ENCODE results near the gene SLC25A44.

The SLC25A44 gene

DNA sequence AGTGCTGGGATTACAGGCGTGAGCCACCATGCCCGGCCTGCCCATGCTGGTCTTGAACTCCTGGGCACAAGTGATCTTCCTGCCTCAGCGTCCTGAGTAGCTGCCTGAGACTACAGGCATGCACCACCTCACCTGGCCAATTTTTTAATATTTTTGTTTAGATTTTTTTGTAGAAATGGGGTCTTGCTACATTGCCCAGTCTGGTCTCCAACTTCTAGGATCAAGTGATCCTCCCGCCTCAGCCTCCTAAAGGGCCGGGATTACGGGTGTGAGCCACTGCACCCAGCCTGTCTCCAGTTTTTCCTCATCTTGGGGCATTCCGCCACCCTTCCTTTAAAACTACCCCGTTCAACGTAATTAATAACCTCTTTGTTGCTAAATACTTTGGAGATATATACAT lies 26.3 kb downstream of the SLC25A44 start:
- Histone ChIP-seq H3K4me1 (ENCODE audit: insufficient read depth, poor library complexity, severe bottlenecking) (peaks cover 12% of the 10 kb centered on the region), H3K36me3 (ENCODE audit: low read depth) (peaks cover 35% of the 10 kb centered on the region), H3K27ac (ENCODE audit: poor library complexity, severe bottlenecking) (no peak overlapping the region), H3K9me3 (ENCODE audit: severe bottlenecking) (no peaks in the 10 kb centered on the region), H3K27me3 (ENCODE audit: insufficient read depth, poor library complexity, severe bottlenecking) (no peaks in the 10 kb centered on the region), H3K4me3 (ENCODE audit: severe bottlenecking) (no peak overlapping the region)
- DNase-seq (ENCODE audit: low spot score) (no peak), ATAC-seq (ENCODE audit: low read depth) (no peak)
- TF ChIP-seq, protein P1, sequence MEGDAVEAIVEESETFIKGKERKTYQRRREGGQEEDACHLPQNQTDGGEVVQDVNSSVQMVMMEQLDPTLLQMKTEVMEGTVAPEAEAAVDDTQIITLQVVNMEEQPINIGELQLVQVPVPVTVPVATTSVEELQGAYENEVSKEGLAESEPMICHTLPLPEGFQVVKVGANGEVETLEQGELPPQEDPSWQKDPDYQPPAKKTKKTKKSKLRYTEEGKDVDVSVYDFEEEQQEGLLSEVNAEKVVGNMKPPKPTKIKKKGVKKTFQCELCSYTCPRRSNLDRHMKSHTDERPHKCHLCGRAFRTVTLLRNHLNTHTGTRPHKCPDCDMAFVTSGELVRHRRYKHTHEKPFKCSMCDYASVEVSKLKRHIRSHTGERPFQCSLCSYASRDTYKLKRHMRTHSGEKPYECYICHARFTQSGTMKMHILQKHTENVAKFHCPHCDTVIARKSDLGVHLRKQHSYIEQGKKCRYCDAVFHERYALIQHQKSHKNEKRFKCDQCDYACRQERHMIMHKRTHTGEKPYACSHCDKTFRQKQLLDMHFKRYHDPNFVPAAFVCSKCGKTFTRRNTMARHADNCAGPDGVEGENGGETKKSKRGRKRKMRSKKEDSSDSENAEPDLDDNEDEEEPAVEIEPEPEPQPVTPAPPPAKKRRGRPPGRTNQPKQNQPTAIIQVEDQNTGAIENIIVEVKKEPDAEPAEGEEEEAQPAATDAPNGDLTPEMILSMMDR (IDR thresholded peaks at IDR 0.05; ENCODE audit: poor library complexity, severe bottlenecking), result no peak

DNA sequence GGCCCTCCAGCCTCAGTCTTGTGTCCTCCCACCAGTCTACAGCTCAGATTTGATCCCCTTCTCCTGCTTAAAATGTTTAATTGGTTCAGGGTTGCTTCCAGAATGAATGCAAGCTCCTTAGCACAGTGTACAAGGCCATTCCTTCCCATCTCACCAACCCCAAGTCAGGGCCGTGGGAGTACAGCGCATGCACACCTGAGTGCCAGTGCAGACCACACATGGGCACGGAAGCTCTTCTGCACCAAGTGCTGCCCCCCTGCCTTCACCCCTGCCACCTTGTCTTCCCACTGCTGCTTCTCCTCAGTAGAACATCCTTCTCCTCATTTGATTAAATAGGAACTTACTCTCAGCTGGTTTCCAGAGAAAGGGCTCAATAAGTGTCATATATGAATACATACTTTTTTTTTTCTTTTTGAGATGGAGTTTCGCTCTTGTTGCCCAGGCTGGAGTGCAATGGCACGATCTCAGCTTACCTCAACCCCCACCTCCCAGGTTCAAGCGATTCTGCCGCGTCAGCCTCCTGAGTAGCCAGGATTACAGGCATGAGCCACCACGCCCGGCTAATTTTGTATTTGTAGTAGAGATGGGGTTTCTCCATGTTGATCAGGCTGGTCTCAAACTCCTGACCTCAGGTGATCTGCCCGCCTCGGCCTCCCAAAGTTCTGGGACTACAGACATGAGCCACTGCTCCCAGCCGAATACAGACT lies 28.2 kb downstream of the SLC25A44 start:
- ATAC-seq (ENCODE audit: low read depth), result no peak
- H3K9me3 ChIP-seq (ENCODE audit: severe bottlenecking), result no peaks in the 10 kb centered on the region
- TF ChIP-seq, protein P1 (IDR thresholded peaks at IDR 0.05; ENCODE audit: poor library complexity, severe bottlenecking), result no peak

DNA sequence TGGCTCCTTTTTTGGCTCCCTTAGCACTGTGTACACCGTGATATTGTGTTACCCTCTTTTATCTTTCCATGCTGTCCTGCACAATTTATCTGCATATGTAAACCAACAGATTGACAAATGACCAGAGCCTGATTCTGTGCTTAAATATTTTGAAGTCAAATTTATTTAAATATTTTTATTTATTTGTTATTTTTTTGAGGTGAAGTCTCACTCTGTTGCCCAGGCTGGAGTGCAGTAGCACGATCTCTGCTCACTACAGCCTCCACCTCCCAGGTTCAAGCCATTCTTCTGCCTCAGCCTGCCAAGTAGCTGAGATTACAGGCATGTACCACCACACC lies 31.7 kb downstream of the SLC25A44 start:
- H3K9me3 ChIP-seq (ENCODE audit: severe bottlenecking), result no peaks in the 10 kb centered on the region
- no peak for ATAC-seq (ENCODE audit: low read depth)
- H3K27me3 ChIP-seq (ENCODE audit: insufficient read depth, poor library complexity, severe bottlenecking), result no peaks in the 10 kb centered on the region
- TF ChIP-seq, protein P1 (IDR thresholded peaks at IDR 0.05; ENCODE audit: poor library complexity, severe bottlenecking), result peak; percentile 75
- no peak overlapping the region for H3K27ac ChIP-seq (ENCODE audit: poor library complexity, severe bottlenecking)
- H3K4me1 ChIP-seq (ENCODE audit: insufficient read depth, poor library complexity, severe bottlenecking), result no peaks in the 10 kb centered on the region
- DNase-seq (ENCODE audit: low spot score), result no peak
- no peak overlapping the region for H3K4me3 ChIP-seq (ENCODE audit: severe bottlenecking)
- peaks cover 48% of the 10 kb centered on the region for H3K36me3 ChIP-seq (ENCODE audit: low read depth)

More for the DNA sequence above, 28.2 kb downstream of the SLC25A44 start:
- Histone ChIP-seq H3K27ac (ENCODE audit: poor library complexity, severe bottlenecking) (no peak overlapping the region), H3K4me3 (ENCODE audit: severe bottlenecking) (no peak overlapping the region), H3K4me1 (ENCODE audit: insufficient read depth, poor library complexity, severe bottlenecking) (peaks cover 12% of the 10 kb centered on the region), H3K27me3 (ENCODE audit: insufficient read depth, poor library complexity, severe bottlenecking) (no peaks in the 10 kb centered on the region), H3K36me3 (ENCODE audit: low read depth) (peaks cover 52% of the 10 kb centered on the region)
- no peak for DNase-seq (ENCODE audit: low spot score)

DNA sequence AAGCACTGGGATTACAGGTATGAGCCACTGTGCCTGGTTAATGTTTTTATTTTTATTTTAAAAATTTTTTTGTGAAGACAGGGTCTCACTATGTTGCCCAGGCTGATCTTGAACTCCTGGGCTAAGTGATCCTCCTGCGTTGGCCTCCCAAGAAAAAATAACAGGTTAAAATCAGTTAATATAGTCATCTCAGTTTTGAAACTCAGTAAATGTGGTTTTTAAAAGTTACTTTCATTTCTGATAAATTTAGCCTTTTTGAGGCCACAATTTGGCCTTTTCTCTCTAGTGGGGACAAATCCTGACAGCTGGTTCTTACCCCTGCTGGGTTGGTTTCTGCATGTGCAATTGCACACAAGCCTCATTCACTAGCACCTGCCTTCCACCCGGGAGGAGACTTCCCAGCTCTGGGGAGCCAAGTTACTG lies 32.2 kb downstream of the SLC25A44 start:
- TF ChIP-seq, protein P1 (IDR thresholded peaks at IDR 0.05; ENCODE audit: poor library complexity, severe bottlenecking), result no peak
- no peak for ATAC-seq (ENCODE audit: low read depth)
- H3K4me1 ChIP-seq (ENCODE audit: insufficient read depth, poor library complexity, severe bottlenecking), result no peaks in the 10 kb centered on the region
- H3K27me3 ChIP-seq (ENCODE audit: insufficient read depth, poor library complexity, severe bottlenecking), result no peaks in the 10 kb centered on the region
- no peaks in the 10 kb centered on the region for H3K9me3 ChIP-seq (ENCODE audit: severe bottlenecking)
- DNase-seq (ENCODE audit: low spot score), result no peak
- H3K36me3 ChIP-seq (ENCODE audit: low read depth), result peaks cover 46% of the 10 kb centered on the region
- H3K27ac ChIP-seq (ENCODE audit: poor library complexity, severe bottlenecking), result no peak overlapping the region
- H3K4me3 ChIP-seq (ENCODE audit: severe bottlenecking), result no peak overlapping the region

DNA sequence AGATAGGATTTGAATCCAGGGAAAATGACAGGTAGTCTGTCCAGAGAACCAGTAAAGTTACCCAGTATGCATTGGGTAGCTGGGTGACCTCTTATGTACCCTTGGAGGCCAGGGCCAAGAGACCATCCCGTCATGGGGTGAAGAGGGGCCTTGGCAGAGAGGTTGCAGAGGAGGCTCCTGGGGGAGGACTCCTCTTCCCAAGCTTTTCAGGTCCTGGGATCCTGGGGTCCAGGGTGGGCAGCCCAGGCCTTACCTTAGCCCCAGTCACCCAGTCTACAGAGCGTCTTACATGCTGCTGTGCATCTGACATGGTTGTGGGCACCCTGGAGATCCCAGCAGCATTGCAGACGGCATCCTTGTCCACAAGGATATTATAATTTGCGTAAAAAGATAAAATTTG lies 32.9 kb downstream of the SLC25A44 start:
- H3K36me3 ChIP-seq (ENCODE audit: low read depth), result peaks cover 39% of the 10 kb centered on the region

More for the DNA sequence above, 32.9 kb downstream of the SLC25A44 start:
- DNase-seq (ENCODE audit: low spot score) (no peak), ATAC-seq (ENCODE audit: low read depth) (no peak)
- Histone ChIP-seq H3K4me1 (ENCODE audit: insufficient read depth, poor library complexity, severe bottlenecking) (no peaks in the 10 kb centered on the region), H3K27ac (ENCODE audit: poor library complexity, severe bottlenecking) (no peak overlapping the region), H3K27me3 (ENCODE audit: insufficient read depth, poor library complexity, severe bottlenecking) (no peaks in the 10 kb centered on the region), H3K9me3 (ENCODE audit: severe bottlenecking) (no peaks in the 10 kb centered on the region), H3K4me3 (ENCODE audit: severe bottlenecking) (no peak overlapping the region)
- TF ChIP-seq, protein P1 (IDR thresholded peaks at IDR 0.05; ENCODE audit: poor library complexity, severe bottlenecking), result no peak
